Endodermal cell (in vitro differentiated cells): ENCODE data around the gene C10orf95. TPM values are rescaled to one million over a fixed set of nuclear protein-coding genes. Genes with fewer than 3 reads are reported as not detected.

Experiments used
- DNase-seq: peaks from one replicate; pipeline ENCODE4 v3.0.0-alpha.2; 2017
- H3K27ac ChIP-seq: 2 replicates; pipeline ENCODE4 v1.5.1; 2013; ENCODE audit warnings: mild to moderate bottlenecking, low read depth, low read length, moderate library complexity
- H3K27me3 ChIP-seq: 2 replicates; pipeline ENCODE4 v1.6.1; 2013; ENCODE audit warnings: mild to moderate bottlenecking, low read length, moderate library complexity; ENCODE audit not compliant: insufficient read depth, control insufficient read depth, poor library complexity, severe bottlenecking
- H3K36me3 ChIP-seq: 2 replicates; pipeline ENCODE4 v1.7.0; 2013; ENCODE audit warnings: mild to moderate bottlenecking, low read length, moderate library complexity; ENCODE audit not compliant: control insufficient read depth, insufficient read depth
- H3K4me1 ChIP-seq: one replicate; pipeline ENCODE4 v1.7.0; 2013; ENCODE audit warnings: low read length; ENCODE audit not compliant: control insufficient read depth, insufficient read depth
- H3K4me3 ChIP-seq: 2 replicates; pipeline ENCODE4 v1.5.1; 2013; ENCODE audit warnings: mild to moderate bottlenecking, low read length, moderate library complexity
- H3K9ac ChIP-seq: 2 replicates; pipeline ENCODE4 v1.6.1; 2013; ENCODE audit warnings: mild to moderate bottlenecking, low read length, moderate library complexity; ENCODE audit not compliant: poor library complexity, severe bottlenecking; ENCODE audit errors: extremely low read depth
- H3K9me3 ChIP-seq: 2 replicates; pipeline ENCODE4 v1.6.1; 2013; ENCODE audit warnings: mild to moderate bottlenecking, low read length, moderate library complexity; ENCODE audit not compliant: control insufficient read depth
- H3K27ac Mint-ChIP-seq: 2 replicates; pipeline ENCODE4 v1.8.0; 2020; ENCODE audit warnings: mixed read lengths
- H3K27me3 Mint-ChIP-seq: 2 replicates; pipeline ENCODE4 v1.8.0; 2021; ENCODE audit warnings: mild to moderate bottlenecking, mixed read lengths; ENCODE audit not compliant: insufficient read depth
- H3K36me3 Mint-ChIP-seq: 2 replicates; pipeline ENCODE4 v1.8.0; 2020; ENCODE audit warnings: low read depth, mixed read lengths
- H3K4me1 Mint-ChIP-seq: 2 replicates; pipeline ENCODE4 v1.8.0; 2020; ENCODE audit warnings: mixed read lengths
- H3K4me3 Mint-ChIP-seq: 2 replicates; pipeline ENCODE4 v1.8.0; 2020; ENCODE audit warnings: mild to moderate bottlenecking, moderate library complexity, mixed read lengths
- H3K9me3 Mint-ChIP-seq: 2 replicates; pipeline ENCODE4 v1.8.0; 2020; ENCODE audit warnings: mild to moderate bottlenecking, mixed read lengths
- CTCF ChIP-seq: fragments of 200-600 bp; sonication (generic); conservative IDR thresholded peaks from 2 replicates; pipeline ENCODE4 v1.5.0; 2021; ENCODE audit warnings: antibody characterized with exemption, mild to moderate bottlenecking
- WGBS, 2 experiments: methylation state at CpG; one replicate each; pipeline versions ENCODE4 v1.1.5 to v1.1.7; 2013; ENCODE audit warnings: missing lambda C conversion rate in 2 of 2, mixed read lengths in 1 of 2; ENCODE audit not compliant: insufficient coverage in 1 of 2, insufficient read length in 1 of 2; 5-methylcytosine and 5-hydroxymethylcytosine counted together
- total RNA-seq, 2 donors: library from RNA; stranded (reverse); fragmentation: NEBNext Ultra II Directional in 1 of 2; extraction: Animal tissue kit (Norgen Biotek cat#: 25700) in 1 of 2; gene quantifications; 2 replicates in 1 of 2; 3 replicates in 1 of 2; pipeline ENCODE4 v1.2.1, GENCODE V29; 2021

Gene C10orf95
- total RNA-seq, 2 donors from 2014 or later: 0.35 to 0.93 TPM

GRCh38 chr10:102424916-102425315 is 26.4 kb downstream of the C10orf95 start:
- Histone ChIP-seq H3K4me3 (no peak overlapping the region), H3K4me1 (peaks cover 5% of the 10 kb centered on the region), H3K9ac (no peak overlapping the region), H3K27ac (no peak overlapping the region), H3K27me3 (no peaks in the 10 kb centered on the region), H3K36me3 (peaks cover 16% of the 10 kb centered on the region), H3K9me3 (no peaks in the 10 kb centered on the region)
- Mint-ChIP-seq H3K27me3 (peaks cover 7% of the 10 kb centered on the region), H3K27ac (no peak overlapping the region), H3K9me3 (no peaks in the 10 kb centered on the region), H3K36me3 (peaks cover 15% of the 10 kb centered on the region), H3K4me1 (peaks cover 8% of the 10 kb centered on the region), H3K4me3 (no peak overlapping the region)
- no peak for TF ChIP-seq CTCF
- WGBS, 2 experiments: 87 to 88% methylated on average over 6 of the region's 6 CpGs
- no peak for DNase-seq

GRCh38 chr10:102424145-102424544 is 27.2 kb downstream of the C10orf95 start:
- Histone ChIP-seq H3K4me3 (no peak overlapping the region), H3K36me3 (peaks cover 16% of the 10 kb centered on the region), H3K9me3 (no peaks in the 10 kb centered on the region), H3K27me3 (no peaks in the 10 kb centered on the region), H3K27ac (no peak overlapping the region), H3K9ac (no peak overlapping the region), H3K4me1 (peaks cover 6% of the 10 kb centered on the region)
- DNase-seq: no peak
- Mint-ChIP-seq H3K36me3 (peaks cover 15% of the 10 kb centered on the region), H3K27me3 (peaks cover 7% of the 10 kb centered on the region), H3K4me1 (peaks cover 8% of the 10 kb centered on the region), H3K4me3 (no peak overlapping the region), H3K9me3 (no peaks in the 10 kb centered on the region), H3K27ac (no peak overlapping the region)
- no peak for TF ChIP-seq CTCF
- WGBS, 2 experiments: 86 to 97% methylated on average over 5 to 9 of the region's 9 CpGs

GRCh38 chr10:102423372-102423968 is 27.9 kb downstream of the C10orf95 start:
- H3K27ac Mint-ChIP-seq: no peak overlapping the region
- peaks cover 7% of the 10 kb centered on the region for H3K27me3 Mint-ChIP-seq
- no peaks in the 10 kb centered on the region for H3K9me3 Mint-ChIP-seq
- H3K27ac ChIP-seq: no peak overlapping the region
- no peaks in the 10 kb centered on the region for H3K9me3 ChIP-seq
- no peak overlapping the region for H3K9ac ChIP-seq
- no peak overlapping the region for H3K4me3 Mint-ChIP-seq
- WGBS, 2 experiments: 93 to 96% methylated on average over 4 to 13 of the region's 13 CpGs
- H3K36me3 Mint-ChIP-seq: peaks cover 15% of the 10 kb centered on the region
- peaks cover 9% of the 10 kb centered on the region for H3K4me1 Mint-ChIP-seq
- no peak for TF ChIP-seq CTCF
- peaks cover 10% of the 10 kb centered on the region for H3K4me1 ChIP-seq
- peaks cover under 1% of the 10 kb centered on the region for H3K27me3 ChIP-seq
- no peak overlapping the region for H3K4me3 ChIP-seq
- DNase-seq: no peak
- H3K36me3 ChIP-seq: peaks cover 16% of the 10 kb centered on the region
